H1 (cell line): ENCODE results near the gene ROR1. TPM values are rescaled to one million over a fixed set of nuclear protein-coding genes. Genes with fewer than 3 reads are reported as not detected.

Source experiments
- CHD1 ChIP-seq: IDR thresholded peaks from 2 replicates; pipeline ENCODE4 v1.6.1; 2012; ENCODE audit warnings: low read depth, low read length, improper control_type of control experiment
- E2F6 ChIP-seq: IDR thresholded peaks from 2 replicates; pipeline ENCODE4 v1.6.1; 2012; ENCODE audit warnings: inconsistent platforms
- KDM5A ChIP-seq: fragments of 200-600 bp; IDR thresholded peaks from 2 replicates; pipeline ENCODE4 v1.7.1; 2012; ENCODE audit warnings: mild to moderate bottlenecking, low read length, inconsistent platforms, mixed read lengths
- RNF2 ChIP-seq: fragments of 200-900, 300-1000 bp; sonication (generic); IDR thresholded peaks from 2 replicates; pipeline ENCODE4 v1.7.1; 2016; ENCODE audit warnings: borderline replicate concordance, low read depth, mild to moderate bottlenecking, antibody characterized with exemption, low read length; ENCODE audit not compliant: poor library complexity, severe bottlenecking; ENCODE audit errors: missing control alignments
- polyA plus RNA-seq, 7 experiments: library from polyadenylated mRNA; depleted of rRNA in 3 of 7; stranded (reverse) in 5 of 7; unstranded in 2 of 7; fragments of >200 nt in 5 of 7; fragments of 200-250 nt in 2 of 7; gene quantifications; 1 replicate in 5 of 7; 2 replicates in 1 of 7; 4 replicates in 1 of 7; pipeline versions ENCODE4 v1.2.1 to v1.2.3, GENCODE V29; 2011 to 2013; ENCODE audit warnings: missing spikeins in 2 of 7, mixed read lengths in 2 of 7
- total RNA-seq: library from RNA; stranded (reverse); fragmentation: NEBNext Ultra II Directional; extraction: Animal tissue kit (Norgen Biotek cat#: 25700); gene quantifications from 2 replicates; pipeline ENCODE4 v1.2.1, GENCODE V29; 2021

Gene ROR1
- total and polyA plus RNA-seq, 2 of the 8 experiments (the other 6 are each of a cell fraction or from before 2014, with no cell fraction given): 33.6 to 73.6 TPM

GRCh38 chr1:64082459-64082858, 308.6 kb downstream of the ROR1 start (continued):
- TF ChIP-seq RNF2: no peak
- TF ChIP-seq CHD1: no peak
- TF ChIP-seq E2F6: no peak
- TF ChIP-seq KDM5A: no peak
- TF ChIP-seq, all 59 proteins: peak for 0
